Heart left ventricle (tissue), 13 donors: ENCODE results near the gene PLEKHD1.

Experiments used
- CTCF ChIP-seq, 12 donors: fragments of 200-600 bp; sonication (generic) in 4 of 12; IDR thresholded peaks; one replicate each; pipeline versions ENCODE4 v1.5.0 to v1.8.0; 2018 to 2022; ENCODE audit warnings: antibody characterized with exemption in 12 of 12, mild to moderate bottlenecking in 5 of 12
- POLR2A ChIP-seq, 2 donors: fragments of 450-650 bp; IDR thresholded peaks; one replicate each; pipeline ENCODE4 v1.6.1; 2017; ENCODE audit warnings: antibody characterized with exemption in 2 of 2, mild to moderate bottlenecking in 2 of 2, moderate library complexity in 2 of 2
- donor health status: ischemic (EF 13 %, LVEDD 7.1; RV severe dilation, severe dysfunction).
- donor health status: DM: no; HTN: yes; CAD: no.
- donor health status: DM: no; HTN: no; CAD: no.
- donor health status: ischemic (EF 25% LVEDD 6.9; RV normal size, moderate dysfunction).
- donor health status: ischemic (EF 25% LVEDD 5.7; RV mildly dilated, moderate dysfunction).
- donor health status: ischemic (EF 35%, LVEDD 5.7; RV mildly dilated, moderate dysfunction).
- donor health status: nonischemic (EF 11% LVEDD 7.7; RV severe dilation, severe dysfunction).
- donor health status: DM: yes; HTN: yes; CAD: no.
- donor health status: PGD.
- donor health status: ischemic (EF 29% LVEDD 5.4; RV normal size, mild dysfunction).
- donor health status: nonischemic (EF 23%, LVEDD 6.1; RV moderate dilation, normal function).

GRCh38 chr14:69460093-69460701 lies 24.3 kb upstream of the PLEKHD1 start:
- peak; percentile 57 to 88 (median 75) for TF ChIP-seq CTCF (IDR thresholded peaks at IDR 0.05)
- no peak for TF ChIP-seq POLR2A (IDR thresholded peaks at IDR 0.05)
